Subcutaneous abdominal adipose tissue (tissue), 5 donors: ENCODE measurements around the gene TRMT61A.

Experiments used
- H3K27ac ChIP-seq: one replicate; pipeline ENCODE4 v1.7.0; 2013; ENCODE audit warnings: low read depth, mild to moderate bottlenecking, inconsistent platforms, low read length, moderate library complexity
- H3K27me3 ChIP-seq, 5 donors: one replicate each; pipeline ENCODE4 v1.7.0; 2013; ENCODE audit warnings: low read length in 5 of 5, inconsistent platforms in 1 of 5; ENCODE audit not compliant: control insufficient read depth in 5 of 5, insufficient read depth in 4 of 5
- H3K36me3 ChIP-seq, 5 donors: one replicate each; pipeline ENCODE4 v1.7.0; 2013; ENCODE audit warnings: low read length in 5 of 5; ENCODE audit not compliant: control insufficient read depth in 5 of 5, insufficient read depth in 5 of 5
- H3K4me1 ChIP-seq, 5 donors: one replicate each; pipeline ENCODE4 v1.7.0; 2013; ENCODE audit warnings: low read length in 5 of 5, mild to moderate bottlenecking in 3 of 5, moderate library complexity in 1 of 5; ENCODE audit not compliant: control insufficient read depth in 5 of 5, insufficient read depth in 5 of 5
- H3K4me3 ChIP-seq, 5 donors: one replicate each; pipeline ENCODE4 v1.7.0; 2013; ENCODE audit warnings: low read length in 5 of 5, low read depth in 1 of 5
- H3K9ac ChIP-seq, 5 donors: one replicate each; pipeline ENCODE4 v1.7.0; 2013; ENCODE audit warnings: low read length in 5 of 5, mild to moderate bottlenecking in 4 of 5, moderate library complexity in 3 of 5
- H3K9me3 ChIP-seq, 5 donors: one replicate each; pipeline ENCODE4 v1.7.0; 2013; ENCODE audit warnings: low read length in 5 of 5; ENCODE audit not compliant: control insufficient read depth in 5 of 5
- donor health status: healthy.
- donor health status: healthy.
- donor health status: healthy.
- donor health status: healthy.
- donor health status: healthy.

TRMT61A gene

DNA sequence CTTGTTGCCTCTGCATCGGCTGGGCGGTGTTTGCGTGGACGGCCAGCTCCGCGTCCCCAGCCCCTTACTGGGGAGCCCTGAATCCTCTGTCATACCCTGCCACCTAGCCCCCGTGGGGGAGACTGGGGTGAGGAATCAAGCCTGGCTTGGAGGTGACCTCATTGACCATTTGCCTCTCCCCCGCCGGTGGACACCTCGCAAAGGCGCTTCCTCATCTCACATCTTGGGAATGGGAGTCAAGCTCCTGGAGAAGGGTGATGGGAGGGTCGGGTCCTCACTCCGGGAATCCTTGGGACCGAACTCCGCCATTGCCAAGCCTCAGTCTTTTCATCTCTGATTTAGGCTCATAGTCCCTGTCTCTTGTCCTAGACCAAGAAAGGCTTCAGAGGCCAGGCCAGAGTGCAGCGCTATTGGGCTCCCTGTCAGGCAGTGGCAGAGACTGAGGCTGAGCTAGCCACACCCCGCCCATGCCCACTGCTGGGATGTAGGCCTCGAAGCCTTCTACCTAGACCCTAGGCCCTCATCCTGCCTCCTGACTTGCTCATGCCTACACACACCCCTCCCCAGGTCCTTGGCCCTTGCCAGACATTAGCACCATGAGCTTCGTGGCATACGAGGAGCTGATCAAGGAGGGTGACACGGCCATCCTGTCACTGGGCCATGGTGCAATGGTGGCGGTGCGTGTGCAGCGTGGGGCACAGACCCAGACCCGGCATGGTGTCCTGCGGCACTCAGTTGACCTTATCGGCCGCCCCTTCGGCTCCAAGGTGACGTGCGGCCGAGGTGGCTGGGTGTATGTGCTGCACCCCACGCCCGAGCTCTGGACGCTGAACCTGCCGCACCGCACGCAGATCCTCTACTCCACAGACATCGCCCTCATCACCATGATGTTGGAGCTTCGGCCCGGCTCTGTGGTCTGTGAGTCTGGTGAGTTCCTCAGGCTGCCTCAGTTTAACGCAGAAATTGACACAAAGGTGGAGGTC lies 678 bp downstream of the TRMT61A start:
- Histone ChIP-seq H3K4me3 (peak overlapping the region; percentile 85 to 96 (median 93)), H3K27me3 (no peaks in the 10 kb centered on the region), H3K9ac (peak overlapping the region in 4 of 5 donors; percentile 81 to 96 (median 90)), H3K9me3 (no peaks in the 10 kb centered on the region), H3K4me1 (peaks cover 8 to 55% (median 45%) of the 10 kb centered on the region in 5 donors), H3K27ac (peak overlapping the region; percentile 92), H3K36me3 (peaks cover 0 to 27% (median 17%) of the 10 kb centered on the region in 5 donors)

DNA sequence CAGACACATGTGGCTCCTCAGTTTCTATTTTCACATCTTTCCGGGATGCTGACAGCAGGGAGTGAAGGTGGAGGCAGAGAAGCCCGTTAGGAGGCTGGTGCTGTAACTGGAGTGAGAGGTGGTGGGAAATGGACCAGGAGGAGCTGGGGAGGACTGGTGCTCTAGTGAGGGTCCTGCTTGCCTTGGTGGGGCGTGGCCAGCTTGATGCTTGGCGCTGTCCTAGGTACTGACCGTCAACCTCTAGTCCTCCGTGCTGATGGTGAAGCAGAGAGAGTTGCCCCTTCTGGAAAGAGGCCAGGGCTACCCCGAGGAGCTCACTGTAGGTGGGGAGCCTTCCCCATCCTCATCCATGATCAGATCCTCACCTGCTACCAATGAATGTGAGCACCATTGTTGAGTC lies 1.4 kb downstream of the TRMT61A start:
- Histone ChIP-seq H3K9ac (no peak overlapping the region), H3K4me1 (peaks cover 8 to 59% (median 49%) of the 10 kb centered on the region in 5 donors), H3K27me3 (no peaks in the 10 kb centered on the region), H3K36me3 (peaks cover 0 to 34% (median 21%) of the 10 kb centered on the region in 5 donors), H3K27ac (no peak overlapping the region), H3K4me3 (peak overlapping the region in 1 of 5 donors; percentile 22), H3K9me3 (no peaks in the 10 kb centered on the region)

DNA sequence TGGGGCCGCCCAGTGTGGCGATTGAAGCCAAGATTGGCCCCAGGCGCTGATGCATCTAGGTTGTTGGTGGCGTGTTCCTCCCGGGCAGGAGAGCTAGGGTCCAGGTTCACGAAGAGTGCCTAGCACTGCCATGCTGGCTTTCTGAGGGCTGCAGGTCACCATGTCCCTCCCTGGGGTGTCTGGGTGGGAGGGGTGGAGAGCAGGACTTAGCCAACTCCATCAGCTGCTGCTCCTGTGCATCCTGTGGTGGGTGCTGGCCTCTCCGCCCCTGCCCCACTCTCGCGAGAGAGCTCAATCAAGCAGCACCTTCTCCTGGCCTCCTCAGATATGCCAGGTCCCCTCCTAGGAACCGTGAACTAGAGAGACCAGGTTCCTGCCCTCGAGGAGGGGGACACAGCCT lies 1.8 kb downstream of the TRMT61A start:
- peaks cover 0 to 38% (median 24%) of the 10 kb centered on the region in 5 donors for H3K36me3 ChIP-seq
- H3K4me1 ChIP-seq, result peaks cover 8 to 59% (median 49%) of the 10 kb centered on the region in 5 donors
- H3K4me3 ChIP-seq, result no peak overlapping the region
- no peak overlapping the region for H3K9ac ChIP-seq
- H3K9me3 ChIP-seq, result no peaks in the 10 kb centered on the region
- no peak overlapping the region for H3K27ac ChIP-seq
- no peaks in the 10 kb centered on the region for H3K27me3 ChIP-seq

DNA sequence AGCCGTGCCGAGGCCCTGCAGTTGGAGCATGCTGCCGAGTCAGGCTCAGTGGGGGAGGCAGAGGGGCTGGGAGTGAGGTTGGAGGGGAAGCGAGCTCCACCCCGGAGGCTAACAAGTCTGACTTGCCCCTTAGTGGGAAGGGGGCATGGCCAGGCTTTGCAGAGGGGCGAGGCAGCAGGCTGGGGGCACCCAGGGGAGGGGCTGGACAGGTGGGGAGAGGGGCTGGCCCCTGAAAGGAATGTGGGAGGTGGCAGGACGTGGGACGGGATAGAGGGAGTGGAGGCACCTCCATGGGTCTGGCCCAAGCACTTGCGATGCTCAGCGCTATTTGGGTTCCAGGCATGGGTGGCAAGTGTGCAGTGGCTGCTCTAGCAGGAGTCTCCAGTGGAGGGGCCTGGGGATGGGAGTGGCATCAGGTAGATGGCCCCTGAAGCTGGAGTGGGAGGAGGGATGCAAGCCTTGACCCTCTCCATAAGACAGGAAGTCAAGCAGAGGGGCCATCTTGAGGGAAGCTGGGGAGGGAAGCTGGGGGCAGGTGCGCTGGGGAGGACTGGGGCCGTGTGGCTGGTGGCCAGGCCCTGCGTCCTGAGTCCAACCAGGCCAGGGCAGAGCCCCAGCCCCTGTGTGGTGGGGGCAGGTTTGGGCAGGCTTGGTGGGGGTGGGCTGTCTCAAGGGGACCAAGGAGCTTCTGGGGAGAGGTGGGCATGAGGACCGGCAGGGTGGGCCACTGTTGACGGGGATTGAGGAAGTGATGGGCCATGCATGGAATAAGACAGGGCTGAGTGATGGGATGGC lies 2.6 kb downstream of the TRMT61A start:
- Histone ChIP-seq H3K36me3 (peaks cover 0 to 42% (median 25%) of the 10 kb centered on the region in 5 donors), H3K27me3 (no peaks in the 10 kb centered on the region), H3K9ac (no peak overlapping the region), H3K4me3 (no peak overlapping the region), H3K4me1 (peaks cover 8 to 54% (median 43%) of the 10 kb centered on the region in 5 donors), H3K27ac (no peak overlapping the region), H3K9me3 (no peaks in the 10 kb centered on the region)

DNA sequence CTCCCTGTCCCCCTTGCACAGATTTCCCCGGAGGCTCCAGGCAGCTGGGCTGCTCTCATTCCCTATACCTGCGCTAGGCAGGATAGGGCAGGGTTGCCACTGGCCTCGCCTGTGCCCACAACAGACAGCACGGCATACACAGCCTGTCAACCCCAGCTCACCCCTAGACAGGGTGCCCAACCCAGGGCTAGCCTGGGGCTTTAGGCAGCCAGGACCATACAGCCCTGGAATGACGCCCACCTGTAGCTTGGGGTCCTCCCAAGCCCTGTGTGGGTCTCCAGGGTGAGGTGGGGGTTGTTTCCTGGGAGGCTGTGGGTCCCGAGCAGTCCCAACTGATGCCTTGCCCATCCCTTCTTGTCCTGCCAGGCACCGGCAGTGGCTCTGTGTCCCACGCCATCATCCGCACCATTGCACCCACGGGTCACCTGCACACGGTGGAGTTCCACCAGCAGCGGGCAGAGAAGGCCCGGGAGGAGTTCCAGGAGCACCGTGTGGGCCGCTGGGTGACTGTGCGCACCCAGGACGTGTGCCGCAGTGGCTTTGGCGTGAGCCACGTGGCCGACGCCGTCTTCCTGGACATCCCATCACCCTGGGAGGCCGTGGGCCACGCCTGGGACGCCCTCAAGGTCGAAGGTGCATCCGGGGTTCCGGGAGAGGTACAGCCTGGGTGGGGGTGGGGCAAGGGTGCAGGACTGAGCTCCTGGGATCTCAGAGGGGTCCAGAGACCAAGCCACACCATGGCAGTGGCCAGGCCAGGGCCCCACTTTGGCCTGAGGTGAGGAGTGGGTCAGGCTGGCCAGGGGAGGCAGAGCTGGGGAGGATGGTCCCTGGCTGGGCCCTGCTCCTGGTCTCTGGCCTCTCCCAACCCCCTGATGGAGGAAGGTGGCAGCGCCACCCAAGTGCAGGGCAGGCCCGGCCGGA lies 3.5 kb downstream of the TRMT61A start:
- H3K9ac ChIP-seq, result no peak overlapping the region
- H3K36me3 ChIP-seq, result peaks cover 0 to 42% (median 25%) of the 10 kb centered on the region in 5 donors
- no peak overlapping the region for H3K4me3 ChIP-seq
- H3K9me3 ChIP-seq, result no peaks in the 10 kb centered on the region
- H3K4me1 ChIP-seq, result peaks cover 8 to 47% (median 38%) of the 10 kb centered on the region in 5 donors
- no peaks in the 10 kb centered on the region for H3K27me3 ChIP-seq
- no peak overlapping the region for H3K27ac ChIP-seq

DNA sequence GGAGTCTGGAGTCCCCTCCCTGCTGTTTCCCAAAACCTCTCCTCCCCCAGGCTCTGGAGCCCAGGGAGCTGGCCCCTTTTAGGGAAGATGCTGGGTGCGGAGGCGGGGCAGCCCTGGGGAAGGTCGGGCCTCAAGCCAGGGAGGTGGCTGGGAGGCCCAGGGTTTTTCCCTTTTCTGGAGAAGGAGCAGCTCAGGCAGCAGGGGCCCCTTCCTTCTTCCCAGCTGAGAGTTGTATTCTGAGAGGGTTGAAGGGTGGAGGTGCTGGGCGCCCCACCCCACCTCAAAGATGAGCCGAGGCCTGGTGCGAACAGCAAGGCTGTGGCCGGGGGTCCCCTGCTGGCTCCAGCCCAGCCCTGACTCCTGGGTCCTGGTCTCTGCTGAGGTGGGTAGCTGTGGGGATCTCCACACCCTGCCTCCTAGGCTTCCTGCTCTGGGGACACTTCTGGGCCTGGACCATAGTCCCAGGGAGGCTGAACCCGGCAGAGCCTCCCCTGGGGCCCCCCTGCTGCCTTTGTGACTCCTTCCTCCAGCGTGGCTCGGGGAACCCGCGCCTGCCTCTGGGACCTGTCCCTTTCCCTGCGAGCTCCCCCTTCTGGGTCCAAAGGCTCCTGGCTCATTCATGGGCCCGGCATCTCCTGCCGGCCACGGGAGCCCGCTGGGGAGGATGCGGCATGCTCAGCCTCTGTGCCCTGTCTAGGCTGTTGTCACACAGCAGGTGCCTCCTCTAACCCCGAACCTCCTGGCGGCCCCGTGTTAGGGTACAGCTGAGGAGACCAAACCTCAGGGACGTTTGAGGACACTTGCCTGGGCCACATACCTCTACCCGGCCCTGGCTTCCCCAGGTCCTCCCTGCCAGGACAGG lies 4.4 kb downstream of the TRMT61A start:
- Histone ChIP-seq H3K36me3 (peaks cover 0 to 42% (median 25%) of the 10 kb centered on the region in 5 donors), H3K4me3 (no peak overlapping the region), H3K9ac (no peak overlapping the region), H3K27me3 (no peaks in the 10 kb centered on the region), H3K9me3 (no peaks in the 10 kb centered on the region), H3K4me1 (peaks cover 5 to 41% (median 32%) of the 10 kb centered on the region in 5 donors), H3K27ac (no peak overlapping the region)

DNA sequence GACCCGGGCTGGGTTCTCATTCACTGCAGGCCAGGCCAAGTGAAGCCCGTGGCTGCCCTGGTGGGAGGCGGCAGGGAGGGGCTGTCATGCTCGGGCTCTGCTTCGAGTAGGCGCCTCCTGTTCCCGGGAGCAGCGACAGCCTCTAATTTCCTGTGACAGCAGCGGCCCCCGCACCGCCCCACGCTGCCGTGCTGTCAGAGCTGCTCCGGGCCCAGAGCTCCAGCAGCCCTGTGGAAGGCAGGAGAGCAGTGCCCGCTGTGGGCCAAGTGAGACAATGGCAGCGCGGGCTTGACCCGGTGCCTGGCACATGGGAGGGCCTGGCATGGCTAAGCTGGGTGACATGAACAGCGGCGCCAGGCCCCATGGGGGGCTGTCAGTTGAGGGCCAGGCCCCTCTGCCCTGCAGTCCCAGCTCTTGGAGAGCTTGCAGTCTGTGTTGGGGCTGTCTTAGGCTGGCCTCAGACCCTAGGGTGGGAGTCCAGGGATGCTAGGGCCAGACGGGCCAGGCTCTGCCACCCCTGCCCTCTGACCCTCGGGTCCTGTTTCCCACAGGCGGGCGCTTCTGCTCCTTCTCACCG lies 5.1 kb downstream of the TRMT61A start:
- H3K27ac ChIP-seq, result no peak overlapping the region
- no peak overlapping the region for H3K9ac ChIP-seq
- H3K4me1 ChIP-seq, result peaks cover 4 to 43% (median 34%) of the 10 kb centered on the region in 5 donors
- H3K36me3 ChIP-seq, result peaks cover 0 to 42% (median 25%) of the 10 kb centered on the region in 5 donors
- no peaks in the 10 kb centered on the region for H3K9me3 ChIP-seq
- H3K4me3 ChIP-seq, result no peak overlapping the region
- peaks cover 0 to under 1% (median 0%) of the 10 kb centered on the region in 5 donors for H3K27me3 ChIP-seq

DNA sequence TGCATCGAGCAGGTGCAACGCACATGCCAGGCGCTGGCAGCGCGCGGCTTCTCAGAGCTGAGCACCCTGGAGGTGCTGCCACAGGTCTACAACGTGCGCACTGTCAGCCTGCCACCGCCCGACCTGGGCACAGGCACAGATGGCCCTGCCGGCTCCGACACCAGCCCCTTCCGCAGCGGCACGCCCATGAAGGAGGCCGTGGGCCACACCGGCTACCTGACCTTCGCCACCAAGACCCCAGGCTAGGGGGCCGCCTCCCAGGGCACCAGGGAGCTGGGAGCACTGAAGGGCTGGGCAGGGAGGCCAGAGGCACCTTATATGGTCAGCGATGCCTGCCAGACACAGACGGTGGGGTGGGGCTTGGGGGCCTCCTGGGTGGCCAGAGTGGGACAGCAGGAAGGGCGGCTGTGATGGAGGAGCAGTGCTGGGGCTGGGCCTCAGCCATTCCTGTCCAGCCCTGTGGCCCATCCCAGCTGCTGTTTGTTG lies 5.6 kb downstream of the TRMT61A start:
- Histone ChIP-seq H3K9me3 (no peaks in the 10 kb centered on the region), H3K4me3 (no peak overlapping the region), H3K27me3 (peaks cover 0 to 4% (median 0%) of the 10 kb centered on the region in 5 donors), H3K4me1 (peaks cover 2 to 44% (median 33%) of the 10 kb centered on the region in 5 donors), H3K27ac (no peak overlapping the region), H3K9ac (no peak overlapping the region), H3K36me3 (peaks cover 0 to 42% (median 25%) of the 10 kb centered on the region in 5 donors)
